Measurements from ENCODE around the gene NFAT5. TPM values are rescaled to one million over a fixed set of nuclear protein-coding genes. Genes with fewer than 3 reads are reported as not detected.

NFAT5 gene
- total RNA-seq, 1 donor from 2014 or later: 14.3 TPM

DNA sequence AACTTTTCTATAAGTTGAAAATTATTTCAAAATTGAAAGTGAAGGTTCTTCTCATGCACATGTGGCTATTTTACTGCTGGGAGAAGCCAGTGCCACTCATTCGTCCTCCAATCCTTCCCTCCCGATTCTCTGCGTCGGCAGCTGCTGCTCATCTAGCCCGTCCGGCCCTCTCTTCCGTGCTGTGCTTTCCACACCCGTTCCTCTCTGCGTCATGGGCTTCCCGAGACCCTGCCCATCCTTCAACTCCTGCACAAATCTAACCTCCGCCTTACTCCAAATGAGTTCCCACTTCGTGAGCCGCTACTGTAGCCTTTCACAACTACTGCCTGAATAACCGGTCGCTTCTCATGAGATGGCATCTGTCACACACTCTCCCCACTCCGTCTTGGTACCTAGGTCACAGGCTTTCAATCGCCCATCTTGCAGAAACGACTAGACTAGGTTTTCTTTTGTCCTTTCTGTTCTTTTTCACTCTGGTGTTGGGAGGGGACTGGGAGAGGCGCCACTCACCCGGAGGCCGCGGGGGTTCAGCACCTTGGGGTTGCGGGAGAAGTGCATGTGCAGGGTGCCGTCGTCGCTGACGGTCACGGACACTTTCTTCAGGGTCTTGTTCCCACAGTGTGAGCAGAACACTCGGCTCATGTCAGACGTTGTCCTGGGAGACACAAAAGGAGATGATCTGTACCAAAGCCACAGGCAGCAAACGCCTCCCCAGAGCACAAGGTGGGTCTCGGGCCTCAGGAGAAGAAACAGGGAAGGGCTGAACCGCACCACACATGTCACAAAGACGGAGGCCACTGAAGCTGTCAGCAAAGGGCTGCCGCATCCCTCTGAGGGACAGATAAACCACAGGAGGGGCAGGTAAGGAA lies 178.8 kb downstream of the NFAT5 start:
- Histone ChIP-seq H3K79me2 (ENCODE audit: low read depth) (no peaks in the 10 kb centered on the region), H3K27ac (no peak overlapping the region), H3F3A (ENCODE audit: low read depth) (no peaks in the 10 kb centered on the region), H3K27me3 (no peaks in the 10 kb centered on the region), H3K9me3 (ENCODE audit: low read depth) (no peaks in the 10 kb centered on the region), H3K4me3 (no peak overlapping the region), H3K36me3 (peaks cover 12% of the 10 kb centered on the region), H3K4me2 (no peak overlapping the region), H2AFZ (replicated peaks) (no peak overlapping the region), H4K20me1 (ENCODE audit: low read depth) (peaks cover 3% of the 10 kb centered on the region), H3K4me1 (no peaks in the 10 kb centered on the region), H3K9ac (no peak overlapping the region)
- TF ChIP-seq, protein P1, sequence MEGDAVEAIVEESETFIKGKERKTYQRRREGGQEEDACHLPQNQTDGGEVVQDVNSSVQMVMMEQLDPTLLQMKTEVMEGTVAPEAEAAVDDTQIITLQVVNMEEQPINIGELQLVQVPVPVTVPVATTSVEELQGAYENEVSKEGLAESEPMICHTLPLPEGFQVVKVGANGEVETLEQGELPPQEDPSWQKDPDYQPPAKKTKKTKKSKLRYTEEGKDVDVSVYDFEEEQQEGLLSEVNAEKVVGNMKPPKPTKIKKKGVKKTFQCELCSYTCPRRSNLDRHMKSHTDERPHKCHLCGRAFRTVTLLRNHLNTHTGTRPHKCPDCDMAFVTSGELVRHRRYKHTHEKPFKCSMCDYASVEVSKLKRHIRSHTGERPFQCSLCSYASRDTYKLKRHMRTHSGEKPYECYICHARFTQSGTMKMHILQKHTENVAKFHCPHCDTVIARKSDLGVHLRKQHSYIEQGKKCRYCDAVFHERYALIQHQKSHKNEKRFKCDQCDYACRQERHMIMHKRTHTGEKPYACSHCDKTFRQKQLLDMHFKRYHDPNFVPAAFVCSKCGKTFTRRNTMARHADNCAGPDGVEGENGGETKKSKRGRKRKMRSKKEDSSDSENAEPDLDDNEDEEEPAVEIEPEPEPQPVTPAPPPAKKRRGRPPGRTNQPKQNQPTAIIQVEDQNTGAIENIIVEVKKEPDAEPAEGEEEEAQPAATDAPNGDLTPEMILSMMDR (IDR thresholded peaks at IDR 0.05): no peak
- TF ChIP-seq EZH2phosphoT487 (IDR thresholded peaks at IDR 0.05) (no peak), EZH2 (IDR thresholded peaks at IDR 0.05) (no peak)
- peaks cover 41% of the 10 kb centered on the region for H3K36me3 Mint-ChIP-seq
- no peaks in the 10 kb centered on the region for H3K27me3 Mint-ChIP-seq (ENCODE audit: insufficient read depth, low read depth)
- no peaks in the 10 kb centered on the region for H3K9me3 Mint-ChIP-seq
- no peak overlapping the region for H3K27ac Mint-ChIP-seq
- no peak for DNase-seq (ENCODE audit: low spot score)
- peak overlapping the region; percentile 31 for H3K4me3 Mint-ChIP-seq
- H3K4me1 Mint-ChIP-seq: no peaks in the 10 kb centered on the region

DNA sequence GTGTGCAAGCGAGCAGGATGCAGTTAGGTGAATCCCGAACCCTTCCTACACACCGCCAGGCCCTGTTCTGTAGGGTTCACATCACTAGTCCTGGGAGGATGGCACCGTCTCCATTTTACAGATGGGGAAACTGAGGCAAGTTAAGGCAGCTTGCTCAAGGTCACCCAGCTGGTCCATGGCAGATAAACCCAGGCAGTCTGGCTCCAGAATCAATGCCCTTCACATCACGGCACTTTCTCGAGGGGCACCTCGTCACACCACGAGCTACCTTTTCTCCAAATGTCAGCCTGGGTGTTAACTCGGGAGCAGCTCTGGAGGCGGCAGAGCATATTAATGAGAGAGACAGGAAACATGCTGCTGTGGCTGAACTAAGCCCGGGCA lies 179.5 kb downstream of the NFAT5 start:
- TF ChIP-seq EZH2phosphoT487 (IDR thresholded peaks at IDR 0.05) (no peak), EZH2 (IDR thresholded peaks at IDR 0.05) (no peak)
- TF ChIP-seq, protein P1 (IDR thresholded peaks at IDR 0.05): no peak
- no peaks in the 10 kb centered on the region for H3K27me3 ChIP-seq
- H4K20me1 ChIP-seq (ENCODE audit: low read depth): peaks cover 3% of the 10 kb centered on the region
- no peak for DNase-seq (ENCODE audit: low spot score)
- H3K79me2 ChIP-seq (ENCODE audit: low read depth): no peaks in the 10 kb centered on the region
- H3K4me2 ChIP-seq: no peak overlapping the region
- peaks cover 41% of the 10 kb centered on the region for H3K36me3 Mint-ChIP-seq
- no peaks in the 10 kb centered on the region for H3K27me3 Mint-ChIP-seq (ENCODE audit: insufficient read depth, low read depth)
- no peaks in the 10 kb centered on the region for H3K9me3 ChIP-seq (ENCODE audit: low read depth)
- H3K4me1 ChIP-seq: no peaks in the 10 kb centered on the region
- no peaks in the 10 kb centered on the region for H3F3A ChIP-seq (ENCODE audit: low read depth)
- no peak overlapping the region for H2AFZ ChIP-seq (replicated peaks)
- no peak overlapping the region for H3K4me3 Mint-ChIP-seq
- H3K9ac ChIP-seq: no peak overlapping the region
- peaks cover 12% of the 10 kb centered on the region for H3K36me3 ChIP-seq
- no peak overlapping the region for H3K4me3 ChIP-seq
- H3K27ac ChIP-seq: no peak overlapping the region
- no peaks in the 10 kb centered on the region for H3K9me3 Mint-ChIP-seq
- H3K27ac Mint-ChIP-seq: no peak overlapping the region
- H3K4me1 Mint-ChIP-seq: no peaks in the 10 kb centered on the region

DNA sequence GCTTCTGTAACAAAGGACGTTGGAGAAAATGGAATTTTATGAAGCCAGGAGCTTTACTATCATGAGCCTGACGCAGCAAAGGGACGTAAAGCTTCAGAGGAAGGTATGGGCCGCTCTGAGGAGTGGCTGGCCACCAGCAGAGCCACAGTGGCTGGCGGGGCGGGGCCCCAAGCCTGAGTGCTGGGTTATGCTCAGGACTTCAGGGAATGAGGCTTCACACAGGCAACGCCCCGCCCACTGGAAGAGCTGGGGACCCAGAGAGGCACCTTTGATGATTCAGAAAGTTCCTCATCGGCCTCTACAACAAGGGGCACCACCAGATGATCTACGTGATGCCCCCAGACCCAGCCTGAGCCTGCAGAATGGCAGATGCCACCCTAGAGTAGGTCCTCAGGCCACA lies 180.2 kb downstream of the NFAT5 start:
- no peaks in the 10 kb centered on the region for H3F3A ChIP-seq (ENCODE audit: low read depth)
- H3K4me1 Mint-ChIP-seq: no peaks in the 10 kb centered on the region
- no peaks in the 10 kb centered on the region for H3K9me3 Mint-ChIP-seq
- H3K36me3 Mint-ChIP-seq: peaks cover 44% of the 10 kb centered on the region
- H2AFZ ChIP-seq (replicated peaks): no peak overlapping the region
- no peak for DNase-seq (ENCODE audit: low spot score)
- peaks cover 12% of the 10 kb centered on the region for H3K36me3 ChIP-seq
- H3K9me3 ChIP-seq (ENCODE audit: low read depth): no peaks in the 10 kb centered on the region
- H3K79me2 ChIP-seq (ENCODE audit: low read depth): peaks cover 5% of the 10 kb centered on the region
- H3K4me2 ChIP-seq: no peak overlapping the region
- H3K27ac ChIP-seq: no peak overlapping the region
- H3K27me3 Mint-ChIP-seq (ENCODE audit: insufficient read depth, low read depth): peaks cover 2% of the 10 kb centered on the region
- TF ChIP-seq, protein P1 (IDR thresholded peaks at IDR 0.05): no peak
- TF ChIP-seq EZH2 (IDR thresholded peaks at IDR 0.05): no peak
- no peak for TF ChIP-seq EZH2phosphoT487 (IDR thresholded peaks at IDR 0.05)
- no peak overlapping the region for H3K4me3 Mint-ChIP-seq
- no peak overlapping the region for H3K4me3 ChIP-seq
- H3K4me1 ChIP-seq: no peaks in the 10 kb centered on the region
- no peaks in the 10 kb centered on the region for H3K27me3 ChIP-seq
- H3K27ac Mint-ChIP-seq: no peak overlapping the region
- H3K9ac ChIP-seq: no peak overlapping the region
- H4K20me1 ChIP-seq (ENCODE audit: low read depth): peaks cover 3% of the 10 kb centered on the region

Measured in neural progenitor cell (in vitro differentiated cells).